SW 1271 (cell line): Measurements from ENCODE around the gene BACH1.

Experiments
- DNase-seq, 2 experiments: peaks; one replicate each; lab custom pipeline; 2025; lab: John Stamatoyannopoulos, UW

BACH1 gene

GRCh38 chr21:29293495-29293894 lies 5.2 kb upstream of the BACH1 start:
- no peak for DNase-seq

- no peak for DNase-seq
Observed at GRCh38 chr21:29295066-29295650, 3.6 kb upstream of the BACH1 start.

- no peak for DNase-seq
Observed at GRCh38 chr21:29296446-29296845, 2.3 kb upstream of the BACH1 start.

- DNase-seq: no peak
Observed at GRCh38 chr21:29297483-29298347, 1.0 kb upstream of the BACH1 start.

- DNase-seq: peak in 1 of 2 experiments; percentile 45
Observed at GRCh38 chr21:29299046-29299915, 559 bp downstream of the BACH1 start.

- DNase-seq: peak in 1 of 2 experiments; percentile 57
Observed at GRCh38 chr21:29299916-29300806, 1.4 kb downstream of the BACH1 start.

GRCh38 chr21:29300807-29301138 lies 2.1 kb downstream of the BACH1 start:
- DNase-seq: no peak

- no peak for DNase-seq
Observed at GRCh38 chr21:29301691-29302090, 3.0 kb downstream of the BACH1 start.

GRCh38 chr21:29302359-29302875 lies 3.7 kb downstream of the BACH1 start:
- peak in 1 of 2 experiments; percentile 13 for DNase-seq

- DNase-seq: no peak
Observed at GRCh38 chr21:29303288-29303687, 4.6 kb downstream of the BACH1 start.

GRCh38 chr21:29304597-29304996 lies 5.9 kb downstream of the BACH1 start:
- no peak for DNase-seq

GRCh38 chr21:29305068-29305467 lies 6.3 kb downstream of the BACH1 start:
- DNase-seq: no peak

- no peak for DNase-seq
Observed at GRCh38 chr21:29305561-29305960, 6.8 kb downstream of the BACH1 start.

- DNase-seq: no peak
Observed at GRCh38 chr21:29306920-29307319, 8.2 kb downstream of the BACH1 start.

GRCh38 chr21:29307718-29308455 lies 9.2 kb downstream of the BACH1 start:
- no peak for DNase-seq

GRCh38 chr21:29308456-29308783 lies 9.7 kb downstream of the BACH1 start:
- no peak for DNase-seq

- no peak for DNase-seq
Observed at GRCh38 chr21:29309703-29310102, 11.0 kb downstream of the BACH1 start.

- no peak for DNase-seq
Observed at GRCh38 chr21:29311802-29312201, 13.1 kb downstream of the BACH1 start.

GRCh38 chr21:29312981-29313380 lies 14.3 kb downstream of the BACH1 start:
- no peak for DNase-seq

GRCh38 chr21:29313662-29314408 lies 15.1 kb downstream of the BACH1 start:
- DNase-seq: no peak
